Measurements from ENCODE around the gene HELB. TPM values are rescaled to one million over a fixed set of nuclear protein-coding genes. Genes with fewer than 3 reads are reported as not detected.

HELB gene
- total and polyA plus RNA-seq, 4 donors, result 0.13 to 9.9 (median 1.6) TPM

- Histone ChIP-seq H3K36me3 (ENCODE audit: control insufficient read depth in 1 of 2, insufficient read depth in 2 of 2, low read length in 1 of 2) (no peaks in the 10 kb centered on the region), H3K4me3 (ENCODE audit: low read length in 2 of 2) (no peak overlapping the region)
- WGBS, 2 donors, result 84 to 91% methylated on average over 1 of the region's 1 CpG
These were observed 31.7 kb upstream of the HELB start for GRCh38 chr12:66270613-66271012.

GRCh38 chr12:66272650-66273049, 29.6 kb upstream of the HELB start:
- no peaks in the 10 kb centered on the region for H3K27me3 ChIP-seq (ENCODE audit: control insufficient read depth in 1 of 2, insufficient read depth in 2 of 2, low read length in 1 of 2)
- H3K36me3 ChIP-seq (ENCODE audit: control insufficient read depth in 1 of 2, insufficient read depth in 2 of 2, low read length in 1 of 2), result no peaks in the 10 kb centered on the region
- DNase-seq, result no peak
- H3K4me1 ChIP-seq (ENCODE audit: control insufficient read depth in 1 of 2, insufficient read depth in 2 of 2, low read length in 2 of 2), result no peaks in the 10 kb centered on the region
- intact Hi-C loops (cut with DNase I), result loop anchor here (5.0 to 10.0 kb wide), 3 partner anchors 135 to 420 kb away; no protein-coding TSS in a partner anchor
- no peak overlapping the region for H3K4me3 ChIP-seq (ENCODE audit: low read length in 2 of 2)
- ATAC-seq (ENCODE audit: low FRiP score), result no peak
- WGBS, 2 donors, result 59% methylated on average over 3 of the region's 3 CpGs
- H3K9me3 ChIP-seq (ENCODE audit: control insufficient read depth, low read length), result no peaks in the 10 kb centered on the region
- no peak overlapping the region for H3K27ac ChIP-seq (ENCODE audit: low read depth in 1 of 2, low read length in 2 of 2)

More at GRCh38 chr12:66270613-66271012, 31.7 kb upstream of the HELB start:
- Histone ChIP-seq H3K27me3 (ENCODE audit: control insufficient read depth in 1 of 2, insufficient read depth in 2 of 2, low read length in 1 of 2) (no peaks in the 10 kb centered on the region), H3K9me3 (ENCODE audit: control insufficient read depth, low read length) (no peaks in the 10 kb centered on the region), H3K27ac (ENCODE audit: low read depth in 1 of 2, low read length in 2 of 2) (no peak overlapping the region), H3K4me1 (ENCODE audit: control insufficient read depth in 1 of 2, insufficient read depth in 2 of 2, low read length in 2 of 2) (no peaks in the 10 kb centered on the region)
- DNase-seq (no peak), ATAC-seq (ENCODE audit: low FRiP score) (no peak)
- intact Hi-C loops (cut with DNase I), result loop anchor here (5.0 to 10.0 kb wide), 3 partner anchors 137 to 422 kb away; no protein-coding TSS in a partner anchor

GRCh38 chr12:66273147-66273546, 29.1 kb upstream of the HELB start:
- peaks cover 0 to 4% of the 10 kb centered on the region in 2 donors for H3K27me3 ChIP-seq (ENCODE audit: control insufficient read depth in 1 of 2, insufficient read depth in 2 of 2, low read length in 1 of 2)
- H3K27ac ChIP-seq (ENCODE audit: low read depth in 1 of 2, low read length in 2 of 2), result no peak overlapping the region
- H3K4me3 ChIP-seq (ENCODE audit: low read length in 2 of 2), result no peak overlapping the region
- intact Hi-C loops (cut with DNase I), result loop anchor here (5.0 to 10.0 kb wide), 3 partner anchors 134 to 419 kb away; no protein-coding TSS in a partner anchor
- DNase-seq (no peak), ATAC-seq (ENCODE audit: low FRiP score) (no peak)
- WGBS, 2 donors, result 79 to 91% methylated on average over 1 of the region's 1 CpG
- no peaks in the 10 kb centered on the region for H3K9me3 ChIP-seq (ENCODE audit: control insufficient read depth, low read length)
- H3K4me1 ChIP-seq (ENCODE audit: control insufficient read depth in 1 of 2, insufficient read depth in 2 of 2, low read length in 2 of 2), result no peaks in the 10 kb centered on the region
- H3K36me3 ChIP-seq (ENCODE audit: control insufficient read depth in 1 of 2, insufficient read depth in 2 of 2, low read length in 1 of 2), result no peaks in the 10 kb centered on the region

GRCh38 chr12:66275040-66275439, 27.3 kb upstream of the HELB start:
- WGBS, 2 donors, result 62 to 65% methylated on average over 2 of the region's 2 CpGs
- no peak overlapping the region for H3K27ac ChIP-seq (ENCODE audit: low read depth in 1 of 2, low read length in 2 of 2)
- H3K36me3 ChIP-seq (ENCODE audit: control insufficient read depth in 1 of 2, insufficient read depth in 2 of 2, low read length in 1 of 2), result no peaks in the 10 kb centered on the region
- intact Hi-C loops (cut with DNase I), result loop anchor here in 1 of 2 donors (10.0 kb wide), 1 partner anchor 410 kb away; no protein-coding TSS in a partner anchor
- peaks cover 0 to 4% of the 10 kb centered on the region in 2 donors for H3K27me3 ChIP-seq (ENCODE audit: control insufficient read depth in 1 of 2, insufficient read depth in 2 of 2, low read length in 1 of 2)
- no peak overlapping the region for H3K4me3 ChIP-seq (ENCODE audit: low read length in 2 of 2)
- no peak for ATAC-seq (ENCODE audit: low FRiP score)
- H3K9me3 ChIP-seq (ENCODE audit: control insufficient read depth, low read length), result no peaks in the 10 kb centered on the region
- DNase-seq, result no peak
- no peaks in the 10 kb centered on the region for H3K4me1 ChIP-seq (ENCODE audit: control insufficient read depth in 1 of 2, insufficient read depth in 2 of 2, low read length in 2 of 2)

- intact Hi-C loops (cut with DNase I), result loop anchor here in 1 of 2 donors (10.0 kb wide), 1 partner anchor 406 kb away; no protein-coding TSS in a partner anchor
- Histone ChIP-seq H3K4me3 (ENCODE audit: low read length in 2 of 2) (no peak overlapping the region), H3K4me1 (ENCODE audit: control insufficient read depth in 1 of 2, insufficient read depth in 2 of 2, low read length in 2 of 2) (no peaks in the 10 kb centered on the region), H3K9me3 (ENCODE audit: control insufficient read depth, low read length) (no peaks in the 10 kb centered on the region), H3K27me3 (ENCODE audit: control insufficient read depth in 1 of 2, insufficient read depth in 2 of 2, low read length in 1 of 2) (peaks cover 0 to 4% of the 10 kb centered on the region in 2 donors), H3K27ac (ENCODE audit: low read depth in 1 of 2, low read length in 2 of 2) (no peak overlapping the region), H3K36me3 (ENCODE audit: control insufficient read depth in 1 of 2, insufficient read depth in 2 of 2, low read length in 1 of 2) (no peaks in the 10 kb centered on the region)
- WGBS, 2 donors, result 41% methylated on average over 3 of the region's 3 CpGs
- DNase-seq (no peak), ATAC-seq (ENCODE audit: low FRiP score) (no peak)
These were observed 23.1 kb upstream of the HELB start for GRCh38 chr12:66279123-66279712.

GRCh38 chr12:66280561-66280960, 21.7 kb upstream of the HELB start:
- Histone ChIP-seq H3K9me3 (ENCODE audit: control insufficient read depth, low read length) (no peaks in the 10 kb centered on the region), H3K36me3 (ENCODE audit: control insufficient read depth in 1 of 2, insufficient read depth in 2 of 2, low read length in 1 of 2) (no peaks in the 10 kb centered on the region), H3K4me1 (ENCODE audit: control insufficient read depth in 1 of 2, insufficient read depth in 2 of 2, low read length in 2 of 2) (no peaks in the 10 kb centered on the region), H3K4me3 (ENCODE audit: low read length in 2 of 2) (no peak overlapping the region), H3K27me3 (ENCODE audit: control insufficient read depth in 1 of 2, insufficient read depth in 2 of 2, low read length in 1 of 2) (peaks cover 0 to 4% of the 10 kb centered on the region in 2 donors), H3K27ac (ENCODE audit: low read depth in 1 of 2, low read length in 2 of 2) (no peak overlapping the region)
- no peak for ATAC-seq (ENCODE audit: low FRiP score)
- WGBS, 2 donors, result 75 to 79% methylated on average over 1 of the region's 1 CpG
- intact Hi-C loops (cut with DNase I), result no loop called here
- DNase-seq, result no peak

GRCh38 chr12:66282244-66282643, 20.0 kb upstream of the HELB start:
- H3K27me3 ChIP-seq (ENCODE audit: control insufficient read depth in 1 of 2, insufficient read depth in 2 of 2, low read length in 1 of 2), result peaks cover 0 to 4% of the 10 kb centered on the region in 2 donors
- H3K27ac ChIP-seq (ENCODE audit: low read depth in 1 of 2, low read length in 2 of 2), result no peak overlapping the region
- intact Hi-C loops (cut with DNase I), result no loop called here
- ATAC-seq (ENCODE audit: low FRiP score), result no peak
- H3K9me3 ChIP-seq (ENCODE audit: control insufficient read depth, low read length), result no peaks in the 10 kb centered on the region
- no peaks in the 10 kb centered on the region for H3K4me1 ChIP-seq (ENCODE audit: control insufficient read depth in 1 of 2, insufficient read depth in 2 of 2, low read length in 2 of 2)
- 90% methylated on average over 3 of the region's 3 CpGs for WGBS, 2 donors
- no peak for DNase-seq
- no peaks in the 10 kb centered on the region for H3K36me3 ChIP-seq (ENCODE audit: control insufficient read depth in 1 of 2, insufficient read depth in 2 of 2, low read length in 1 of 2)
- H3K4me3 ChIP-seq (ENCODE audit: low read length in 2 of 2), result no peak overlapping the region

GRCh38 chr12:66287275-66287674, 15.0 kb upstream of the HELB start:
- Histone ChIP-seq H3K4me1 (ENCODE audit: control insufficient read depth in 1 of 2, insufficient read depth in 2 of 2, low read length in 2 of 2) (no peaks in the 10 kb centered on the region), H3K4me3 (ENCODE audit: low read length in 2 of 2) (no peak overlapping the region), H3K27ac (ENCODE audit: low read depth in 1 of 2, low read length in 2 of 2) (no peak overlapping the region), H3K27me3 (ENCODE audit: control insufficient read depth in 1 of 2, insufficient read depth in 2 of 2, low read length in 1 of 2) (no peaks in the 10 kb centered on the region), H3K36me3 (ENCODE audit: control insufficient read depth in 1 of 2, insufficient read depth in 2 of 2, low read length in 1 of 2) (no peaks in the 10 kb centered on the region), H3K9me3 (ENCODE audit: control insufficient read depth, low read length) (no peaks in the 10 kb centered on the region)
- no peak for DNase-seq
- intact Hi-C loops (cut with DNase I), result no loop called here
- ATAC-seq (ENCODE audit: low FRiP score), result no peak
- 98% methylated on average over 3 of the region's 3 CpGs for WGBS, 2 donors

GRCh38 chr12:66288121-66288520, 14.2 kb upstream of the HELB start:
- intact Hi-C loops (cut with DNase I), result no loop called here
- H3K9me3 ChIP-seq (ENCODE audit: control insufficient read depth, low read length), result no peaks in the 10 kb centered on the region
- H3K27me3 ChIP-seq (ENCODE audit: control insufficient read depth in 1 of 2, insufficient read depth in 2 of 2, low read length in 1 of 2), result no peaks in the 10 kb centered on the region
- no peak overlapping the region for H3K27ac ChIP-seq (ENCODE audit: low read depth in 1 of 2, low read length in 2 of 2)
- WGBS, 2 donors, result 90 to 91% methylated on average over 5 of the region's 5 CpGs
- no peak overlapping the region for H3K4me3 ChIP-seq (ENCODE audit: low read length in 2 of 2)
- no peaks in the 10 kb centered on the region for H3K4me1 ChIP-seq (ENCODE audit: control insufficient read depth in 1 of 2, insufficient read depth in 2 of 2, low read length in 2 of 2)
- ATAC-seq (ENCODE audit: low FRiP score) (no peak), DNase-seq (no peak)
- no peaks in the 10 kb centered on the region for H3K36me3 ChIP-seq (ENCODE audit: control insufficient read depth in 1 of 2, insufficient read depth in 2 of 2, low read length in 1 of 2)
